Naive B cell (primary cell): Measurements from ENCODE around the gene RALGPS1. TPM values are rescaled to one million over a fixed set of nuclear protein-coding genes. Genes with fewer than 3 reads are reported as not detected.

ENCODE experiments used
- ATAC-seq, 2 donors: fragments of 150-1000 bp; cut with Tn5 transposase; 2 replicates each; pipeline ENCODE4 v1.10.0; 2021; ENCODE audit warnings: low read depth in 2 of 2, mild to moderate bottlenecking in 2 of 2, moderate library complexity in 2 of 2
- DNase-seq: peaks from one replicate; pipeline ENCODE4 v3.0.0; 2022
- H3K27ac Mint-ChIP-seq, 6 donors: one replicate each; pipeline ENCODE4 v1.8.0; 2020 to 2022; ENCODE audit warnings: mild to moderate bottlenecking in 6 of 6, mixed read lengths in 6 of 6, moderate library complexity in 5 of 6, inconsistent platforms in 2 of 6
- H3K27me3 Mint-ChIP-seq, 3 donors: one replicate each; pipeline ENCODE4 v1.8.0; 2021 to 2022; ENCODE audit warnings: mixed read lengths in 3 of 3, mild to moderate bottlenecking in 1 of 3
- H3K36me3 Mint-ChIP-seq, 2 donors: one replicate each; pipeline ENCODE4 v1.8.0; 2020 to 2022; ENCODE audit warnings: mixed read lengths in 2 of 2, inconsistent platforms in 1 of 2, mild to moderate bottlenecking in 1 of 2
- H3K4me1 Mint-ChIP-seq, 3 donors: one replicate each; pipeline ENCODE4 v1.8.0; 2020 to 2022; ENCODE audit warnings: mixed read lengths in 3 of 3, inconsistent platforms in 1 of 3, mild to moderate bottlenecking in 1 of 3, moderate library complexity in 1 of 3
- H3K4me3 Mint-ChIP-seq, 8 donors: one replicate each; pipeline ENCODE4 v1.8.0; 2020 to 2022; ENCODE audit warnings: mild to moderate bottlenecking in 8 of 8, mixed read lengths in 8 of 8, moderate library complexity in 8 of 8, inconsistent platforms in 2 of 8
- H3K9me3 Mint-ChIP-seq, 7 donors: one replicate each; pipeline ENCODE4 v1.8.0; 2020 to 2022; ENCODE audit warnings: mixed read lengths in 7 of 7, mild to moderate bottlenecking in 5 of 7, inconsistent platforms in 2 of 7, moderate library complexity in 1 of 7
- polyA plus RNA-seq, 6 donors: library from polyadenylated mRNA; unstranded; fragments of 300-500 nt; fragmentation: Illumina TruSeq; gene quantifications; one replicate each; pipeline ENCODE4 v1.2.3, GENCODE V29; 2021; ENCODE audit warnings: low read depth in 6 of 6

Gene RALGPS1
- polyA plus RNA-seq, 6 donors from 2014 or later: 3.0 to 7.9 (median 5.4) TPM

DNA sequence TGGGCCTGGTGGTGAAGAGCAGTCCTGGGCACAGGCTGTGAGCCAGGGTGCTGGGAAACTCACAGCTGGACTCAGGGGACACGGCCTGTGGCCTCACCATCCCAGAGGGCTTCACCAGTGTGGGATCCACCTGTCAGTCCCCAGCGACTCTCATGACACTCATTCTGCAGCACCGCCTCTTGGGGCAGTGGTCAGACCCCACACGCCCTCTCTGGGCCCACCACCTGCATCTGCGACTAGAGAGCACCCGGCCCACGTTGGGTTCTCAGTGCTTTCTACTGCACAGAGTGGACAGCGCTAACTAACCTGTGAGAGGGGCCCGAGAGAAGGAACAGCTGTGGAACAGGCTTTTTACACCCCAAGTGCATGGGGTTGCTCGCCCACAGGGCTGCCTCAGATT, 304.2 kb downstream of the RALGPS1 start:
- no peak for ATAC-seq
- Mint-ChIP-seq H3K27ac (no peak overlapping the region), H3K4me3 (no peak overlapping the region), H3K4me1 (peaks cover 23 to 26% (median 25%) of the 10 kb centered on the region in 3 donors), H3K27me3 (no peaks in the 10 kb centered on the region), H3K36me3 (no peaks in the 10 kb centered on the region), H3K9me3 (no peaks in the 10 kb centered on the region)
- DNase-seq: no peak

GRCh38 chr9:127219520-127219919, 304.9 kb downstream of the RALGPS1 start:
- H3K4me1 Mint-ChIP-seq: peaks cover 24 to 31% (median 31%) of the 10 kb centered on the region in 3 donors
- no peak overlapping the region for H3K4me3 Mint-ChIP-seq
- H3K36me3 Mint-ChIP-seq: no peaks in the 10 kb centered on the region
- H3K27me3 Mint-ChIP-seq: no peaks in the 10 kb centered on the region
- ATAC-seq (no peak), DNase-seq (no peak)
- H3K27ac Mint-ChIP-seq: peak overlapping the region in 1 of 6 donors; percentile 65
- H3K9me3 Mint-ChIP-seq: peaks cover 0 to 2% (median 0%) of the 10 kb centered on the region in 7 donors

GRCh38 chr9:127221695-127222094, 307.1 kb downstream of the RALGPS1 start:
- no peak for DNase-seq
- H3K9me3 Mint-ChIP-seq: peaks cover 0 to 4% (median 0%) of the 10 kb centered on the region in 7 donors
- H3K36me3 Mint-ChIP-seq: no peaks in the 10 kb centered on the region
- peak overlapping the region in 1 of 8 donors; percentile 41 for H3K4me3 Mint-ChIP-seq
- peaks cover 34 to 40% (median 40%) of the 10 kb centered on the region in 3 donors for H3K4me1 Mint-ChIP-seq
- ATAC-seq: no peak
- H3K27me3 Mint-ChIP-seq: no peaks in the 10 kb centered on the region
- no peak overlapping the region for H3K27ac Mint-ChIP-seq

DNA sequence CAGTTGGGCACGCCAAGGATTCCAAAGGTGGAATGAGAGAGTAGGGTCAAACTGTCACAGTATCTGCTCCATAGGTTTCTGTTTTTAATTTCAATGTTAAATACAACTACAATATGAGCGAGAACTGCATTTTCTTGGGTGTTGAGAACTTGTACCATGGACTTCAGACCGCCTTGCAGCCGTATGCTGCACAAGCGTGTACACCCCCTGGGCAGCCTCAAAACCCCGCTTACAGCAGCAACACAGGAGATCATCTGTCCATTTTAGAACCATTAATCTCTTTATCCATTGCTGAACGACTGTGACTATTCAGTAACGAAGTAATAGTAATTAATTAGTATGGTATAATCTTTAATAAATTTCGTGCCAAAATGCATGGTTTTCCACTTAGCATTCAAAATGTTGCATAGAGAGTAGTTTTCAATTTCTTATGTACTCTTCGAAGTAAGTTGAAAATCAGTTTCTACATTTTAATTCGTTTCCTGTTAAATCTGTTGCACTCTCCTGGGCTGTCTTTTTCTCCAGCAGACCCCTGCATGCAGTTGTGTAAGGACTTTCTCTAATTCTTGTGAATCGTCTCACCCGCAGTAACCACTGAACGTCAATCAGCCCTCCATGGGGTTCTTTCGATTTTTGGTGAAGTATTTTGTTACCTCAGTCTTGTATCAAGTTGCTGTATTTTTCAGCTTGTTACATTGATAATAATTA, 308.0 kb downstream of the RALGPS1 start:
- Mint-ChIP-seq H3K36me3 (no peaks in the 10 kb centered on the region), H3K27me3 (no peaks in the 10 kb centered on the region), H3K9me3 (peaks cover 0 to 4% (median 0%) of the 10 kb centered on the region in 7 donors), H3K4me3 (peak overlapping the region in 4 of 8 donors; percentile 20 to 86 (median 37)), H3K4me1 (peaks cover 35 to 41% (median 40%) of the 10 kb centered on the region in 3 donors), H3K27ac (peak overlapping the region in 1 of 6 donors; percentile 100)
- DNase-seq (no peak), ATAC-seq (no peak)

DNA sequence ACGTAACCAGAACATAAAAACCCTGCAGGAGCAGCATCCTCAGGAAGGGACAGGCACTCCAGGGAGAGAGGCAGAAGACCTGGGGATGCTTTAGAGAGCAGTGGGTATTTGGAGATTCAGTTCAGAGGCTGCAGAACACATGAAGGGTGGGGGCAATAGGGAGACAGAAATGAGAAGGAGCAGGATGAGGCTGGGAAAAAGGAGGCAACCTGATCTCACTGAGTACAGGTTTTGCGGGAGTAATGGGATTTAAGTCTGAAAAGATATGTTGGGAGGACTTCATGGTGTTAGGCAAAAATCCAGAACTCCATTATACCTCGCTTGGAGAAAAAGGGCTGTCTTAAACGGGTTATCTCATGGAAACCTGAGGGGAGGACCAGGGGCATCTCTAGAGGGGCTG, 308.7 kb downstream of the RALGPS1 start:
- Mint-ChIP-seq H3K4me1 (peaks cover 35 to 41% (median 40%) of the 10 kb centered on the region in 3 donors), H3K27ac (peak overlapping the region in 3 of 6 donors; percentile 22 to 100 (median 91)), H3K9me3 (peaks cover 0 to 4% (median 0%) of the 10 kb centered on the region in 7 donors), H3K27me3 (no peaks in the 10 kb centered on the region), H3K36me3 (no peaks in the 10 kb centered on the region), H3K4me3 (peak overlapping the region; percentile 1 to 96 (median 57))
- DNase-seq (no peak), ATAC-seq (no peak)

GRCh38 chr9:127223810-127224177, 309.2 kb downstream of the RALGPS1 start:
- ATAC-seq: no peak
- H3K4me3 Mint-ChIP-seq: peak overlapping the region; percentile 56 to 96 (median 87)
- peak overlapping the region in 4 of 6 donors; percentile 60 to 100 (median 98) for H3K27ac Mint-ChIP-seq
- peaks cover 0 to 4% (median 0%) of the 10 kb centered on the region in 7 donors for H3K9me3 Mint-ChIP-seq
- no peak for DNase-seq
- H3K27me3 Mint-ChIP-seq: no peaks in the 10 kb centered on the region
- no peaks in the 10 kb centered on the region for H3K36me3 Mint-ChIP-seq
- peaks cover 35 to 41% (median 40%) of the 10 kb centered on the region in 3 donors for H3K4me1 Mint-ChIP-seq

DNA sequence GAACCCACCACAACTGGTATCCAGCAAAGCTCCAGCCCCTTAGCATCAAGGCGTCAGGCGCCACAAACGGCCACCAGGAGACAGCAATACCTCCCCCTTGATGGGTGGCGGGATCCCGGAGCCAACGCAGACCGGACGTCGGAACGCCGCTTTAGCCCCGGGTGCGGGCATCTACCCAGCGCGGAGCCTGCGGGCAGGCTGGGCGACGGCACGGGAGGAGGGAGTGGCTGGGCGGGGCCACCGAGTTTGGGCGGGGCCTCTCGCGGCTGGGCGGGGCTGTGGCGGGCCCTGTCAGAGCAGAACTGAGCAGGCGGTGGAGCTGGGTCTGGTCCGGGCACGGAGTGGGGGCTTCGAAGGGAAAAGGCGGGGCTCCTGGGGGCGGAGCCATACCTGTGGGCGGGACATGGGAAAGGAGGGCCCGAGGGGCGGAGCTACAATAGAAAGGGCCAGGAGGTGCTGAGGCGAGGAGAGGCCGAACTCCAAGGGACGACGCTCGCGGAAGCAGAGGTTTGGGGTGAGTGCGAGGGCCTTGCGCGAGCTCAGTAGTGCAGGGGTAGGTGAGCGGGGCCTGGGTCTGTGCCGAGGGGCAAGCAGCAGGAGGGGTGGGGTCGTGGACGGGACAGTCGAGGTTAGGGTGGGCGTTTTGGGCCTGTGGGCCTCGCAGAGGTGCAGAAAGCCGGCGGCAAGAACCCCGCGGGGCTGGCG, 309.7 kb downstream of the RALGPS1 start:
- peak overlapping the region; percentile 49 to 100 (median 97) for H3K27ac Mint-ChIP-seq

GRCh38 chr9:127224883-127225739, 310.5 kb downstream of the RALGPS1 start:
- H3K9me3 Mint-ChIP-seq: peaks cover 0 to 4% (median 0%) of the 10 kb centered on the region in 7 donors
- peaks cover 35 to 41% (median 40%) of the 10 kb centered on the region in 3 donors for H3K4me1 Mint-ChIP-seq
- peak overlapping the region; percentile 81 to 96 (median 87) for H3K4me3 Mint-ChIP-seq
- H3K36me3 Mint-ChIP-seq: no peaks in the 10 kb centered on the region
- ATAC-seq: peak; percentile 63 to 69
- H3K27me3 Mint-ChIP-seq: peaks cover 0 to 6% (median 0%) of the 10 kb centered on the region in 3 donors
- peak overlapping the region in 4 of 6 donors; percentile 81 to 100 (median 94) for H3K27ac Mint-ChIP-seq
- DNase-seq: peak; percentile 79

More for the DNA sequence above, 309.7 kb downstream of the RALGPS1 start:
- H3K36me3 Mint-ChIP-seq: no peaks in the 10 kb centered on the region
- ATAC-seq (peak; percentile 76 to 79), DNase-seq (peak; percentile 88)
- H3K4me1 Mint-ChIP-seq: peaks cover 35 to 41% (median 40%) of the 10 kb centered on the region in 3 donors
- H3K27me3 Mint-ChIP-seq: no peaks in the 10 kb centered on the region
- peak overlapping the region; percentile 81 to 96 (median 91) for H3K4me3 Mint-ChIP-seq
- peaks cover 0 to 4% (median 0%) of the 10 kb centered on the region in 7 donors for H3K9me3 Mint-ChIP-seq

DNA sequence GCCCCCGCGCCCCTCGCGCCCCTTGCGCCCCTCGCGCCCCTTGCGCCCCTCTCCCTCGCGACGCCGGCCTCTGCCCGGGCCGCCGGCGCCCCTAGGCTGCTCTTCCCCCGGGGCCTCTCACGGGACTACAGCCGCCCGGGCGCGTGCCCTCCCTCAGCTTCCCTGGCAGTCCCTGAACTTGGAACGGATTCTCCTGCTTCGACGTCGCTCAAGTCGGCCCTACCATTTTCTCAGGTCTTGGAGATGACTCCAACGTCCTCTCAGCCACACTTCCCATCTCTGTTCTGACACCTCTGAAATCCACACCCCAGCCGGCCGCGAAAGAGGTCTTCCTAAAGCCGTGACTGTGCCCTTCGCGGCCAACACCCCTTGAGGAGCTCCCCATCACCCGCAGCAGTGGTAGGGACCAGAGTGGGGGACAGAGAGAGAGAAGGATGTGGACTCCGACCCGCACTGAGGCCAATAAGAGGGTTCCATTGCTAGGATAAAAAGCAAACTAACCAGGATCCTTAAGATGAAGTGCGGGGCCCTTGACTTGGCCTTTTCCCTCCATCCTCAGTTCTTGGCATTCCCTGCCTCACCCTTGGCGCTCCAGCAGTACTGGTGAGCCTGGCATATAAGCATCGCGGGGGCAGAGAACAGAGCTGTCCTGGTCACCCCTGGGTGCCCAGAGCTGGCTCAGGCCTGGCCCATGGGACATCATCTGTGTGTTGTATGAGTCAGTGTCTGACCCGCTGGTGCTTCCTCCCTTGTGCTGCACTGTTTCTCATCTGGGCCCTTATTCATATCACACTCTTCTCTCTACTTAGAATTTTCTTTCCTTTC, 311.4 kb downstream of the RALGPS1 start:
- Mint-ChIP-seq H3K9me3 (peaks cover 0 to 4% (median 0%) of the 10 kb centered on the region in 7 donors), H3K27ac (peak overlapping the region; percentile 74 to 100 (median 91)), H3K4me3 (peak overlapping the region; percentile 79 to 96 (median 90)), H3K4me1 (peaks cover 35 to 41% (median 40%) of the 10 kb centered on the region in 3 donors), H3K36me3 (no peaks in the 10 kb centered on the region), H3K27me3 (peaks cover 0 to 6% (median 0%) of the 10 kb centered on the region in 3 donors)
- DNase-seq (no peak), ATAC-seq (no peak)

GRCh38 chr9:127229691-127230417, 315.3 kb downstream of the RALGPS1 start:
- no peaks in the 10 kb centered on the region for H3K36me3 Mint-ChIP-seq
- peaks cover 0 to 2% (median 0%) of the 10 kb centered on the region in 7 donors for H3K9me3 Mint-ChIP-seq
- DNase-seq (no peak), ATAC-seq (no peak)
- H3K4me3 Mint-ChIP-seq: no peak overlapping the region
- peaks cover 8 to 15% (median 10%) of the 10 kb centered on the region in 3 donors for H3K27me3 Mint-ChIP-seq
- H3K4me1 Mint-ChIP-seq: peaks cover 11 to 12% (median 11%) of the 10 kb centered on the region in 3 donors
- H3K27ac Mint-ChIP-seq: peak overlapping the region in 1 of 6 donors; percentile 22

- DNase-seq: no peak
- H3K27ac Mint-ChIP-seq: no peak overlapping the region
- peaks cover 0 to 8% of the 10 kb centered on the region in 2 donors for H3K36me3 Mint-ChIP-seq
- no peaks in the 10 kb centered on the region for H3K9me3 Mint-ChIP-seq
- peaks cover 8 to 26% (median 18%) of the 10 kb centered on the region in 3 donors for H3K27me3 Mint-ChIP-seq
- no peak overlapping the region for H3K4me3 Mint-ChIP-seq
- ATAC-seq: no peak
- H3K4me1 Mint-ChIP-seq: peaks cover under 1 to 2% (median 1%) of the 10 kb centered on the region in 3 donors
Measured at GRCh38 chr9:127231666-127232065, 317.1 kb downstream of the RALGPS1 start.
